22Rv1 (cell line): ENCODE results near the gene GIGYF1.

Source experiments
- CTCF ChIP-seq: fragments of 450-650 bp; IDR thresholded peaks from 2 replicates; pipeline ENCODE4 v1.5.1; 2017; ENCODE audit warnings: mild to moderate bottlenecking
- ZFX ChIP-seq: fragments of 450-650 bp; IDR thresholded peaks from 2 replicates; pipeline ENCODE4 v1.6.1; 2017; ENCODE audit warnings: antibody characterized with exemption, borderline replicate concordance

- TF ChIP-seq CTCF (no peak), ZFX (no peak)
Measured at GRCh38 chr7:100640517-100641440, 53.3 kb downstream of the GIGYF1 start.
